Hepatocyte (in vitro differentiated cells): ENCODE measurements around the gene DNAH6.

Experiments
- CTCF ChIP-seq: fragments of 200-600 bp; sonication (generic); IDR thresholded peaks from 2 replicates; pipeline ENCODE4 v1.5.1; 2016; ENCODE audit warnings: antibody characterized with exemption, mild to moderate bottlenecking; ENCODE audit not compliant: poor library complexity
- EZH2 ChIP-seq: fragments of 200-600 bp; sonication (generic); IDR thresholded peaks from 2 replicates; pipeline ENCODE4 v1.6.1; 2016; ENCODE audit warnings: antibody characterized with exemption, mild to moderate bottlenecking, borderline replicate concordance
- EZH2phosphoT487 ChIP-seq: fragments of 200-600 bp; sonication (generic); IDR thresholded peaks from one replicate; pipeline ENCODE4 v1.6.1; 2018; ENCODE audit warnings: antibody characterized with exemption, mild to moderate bottlenecking, low read depth, moderate library complexity; ENCODE audit not compliant: unreplicated experiment, severe bottlenecking

GRCh38 chr2:84636080-84636971, 120.0 kb downstream of the DNAH6 start:
- TF ChIP-seq CTCF (no peak), EZH2 (no peak), EZH2phosphoT487 (no peak)
